NCI-H2196 (cell line): ENCODE data around the gene ROR2.
"Not testable (repeated sequence)": the region's sequence is repeated elsewhere in the genome, so short reads cannot be mapped to it uniquely, and the experiment has no call there.

Experiments used
- DNase-seq: peaks from one replicate; lab custom pipeline; 2025; ENCODE audit not compliant: unreplicated experiment; lab: John Stamatoyannopoulos, UW

Gene ROR2

DNA sequence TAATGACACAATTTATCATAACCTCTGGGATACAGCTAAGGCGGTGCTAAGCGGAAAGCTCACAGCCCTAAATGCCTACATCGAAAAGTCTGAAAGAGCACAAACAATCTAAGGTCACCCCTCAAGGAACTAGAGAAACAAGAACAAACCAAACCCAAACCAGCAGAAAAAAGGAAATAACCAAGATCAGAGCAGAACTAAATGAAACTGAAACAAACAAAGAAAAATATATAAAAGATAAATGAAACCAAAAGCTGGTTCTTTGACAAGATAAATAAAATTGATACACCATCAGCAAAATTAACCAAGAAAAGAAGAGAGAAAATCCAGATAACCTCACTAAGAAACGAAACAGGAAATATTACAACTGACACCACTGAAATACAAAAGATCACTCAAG is 409.5 kb downstream of the ROR2 start:
- not testable (repeated sequence) for DNase-seq

- no peak for DNase-seq
These were observed 413.8 kb downstream of the ROR2 start for GRCh38 chr9:91536211-91536691.

DNA sequence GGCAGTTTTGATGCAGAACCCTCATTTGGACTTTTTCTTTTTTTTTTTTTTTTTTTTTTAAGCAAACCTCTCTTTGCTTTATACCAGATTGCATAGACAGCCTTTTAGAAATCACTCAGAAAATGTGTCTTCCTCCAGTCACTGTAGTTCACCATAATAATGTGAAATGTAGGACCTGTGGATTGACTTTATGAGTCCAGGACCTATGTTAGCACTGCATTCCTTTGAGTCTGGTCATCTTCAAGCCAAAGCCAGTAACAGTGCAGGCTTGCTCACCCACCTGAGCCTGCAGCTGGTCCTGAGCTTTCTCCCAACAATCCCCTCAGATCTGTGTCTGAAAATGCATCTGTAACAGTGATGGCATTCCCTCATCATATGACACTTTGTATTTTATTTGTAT is 415.7 kb downstream of the ROR2 start:
- no peak for DNase-seq

GRCh38 chr9:91533382-91533781 is 416.6 kb downstream of the ROR2 start:
- no peak for DNase-seq

DNA sequence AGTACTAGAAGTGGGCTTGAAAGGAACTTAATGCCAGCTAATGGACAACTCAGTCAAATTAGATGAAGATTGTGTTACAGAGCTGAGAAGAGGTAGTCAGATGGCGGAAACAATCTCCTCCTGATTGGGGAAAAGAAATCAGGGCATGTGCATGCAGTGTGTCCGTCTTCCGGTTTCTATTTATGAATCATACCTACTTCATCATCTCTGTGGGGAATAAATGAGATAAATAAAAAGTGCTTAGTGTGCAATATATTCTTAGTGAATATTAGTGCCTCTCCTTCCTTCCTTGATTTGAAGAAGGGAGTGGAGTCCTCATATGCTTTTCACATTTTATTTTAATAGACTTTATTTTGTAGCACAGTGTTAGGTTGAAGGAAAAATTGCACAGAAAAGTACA is 417.7 kb downstream of the ROR2 start:
- no peak for DNase-seq

- no peak for DNase-seq
These were observed 419.2 kb downstream of the ROR2 start for GRCh38 chr9:91530829-91531228.

DNA sequence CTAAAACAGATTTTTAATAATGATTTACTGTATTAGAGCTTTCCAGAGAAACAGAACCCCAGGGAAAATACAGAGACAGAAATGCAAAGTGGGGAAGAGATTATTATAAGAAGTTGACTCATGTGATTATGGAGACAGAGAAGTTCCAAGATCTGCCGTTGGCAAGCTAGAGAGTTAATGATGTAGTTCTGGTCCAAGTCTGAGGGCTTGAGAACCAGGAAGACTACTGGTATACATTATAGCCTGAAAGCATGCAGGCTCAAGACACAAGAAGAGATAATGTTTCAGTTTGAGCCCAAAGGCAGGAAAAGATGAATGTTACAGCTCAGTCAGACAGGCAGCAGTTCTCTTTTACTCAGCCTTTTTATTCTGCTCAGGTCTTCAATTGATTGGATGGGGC is 427.5 kb downstream of the ROR2 start:
- DNase-seq: no peak

DNA sequence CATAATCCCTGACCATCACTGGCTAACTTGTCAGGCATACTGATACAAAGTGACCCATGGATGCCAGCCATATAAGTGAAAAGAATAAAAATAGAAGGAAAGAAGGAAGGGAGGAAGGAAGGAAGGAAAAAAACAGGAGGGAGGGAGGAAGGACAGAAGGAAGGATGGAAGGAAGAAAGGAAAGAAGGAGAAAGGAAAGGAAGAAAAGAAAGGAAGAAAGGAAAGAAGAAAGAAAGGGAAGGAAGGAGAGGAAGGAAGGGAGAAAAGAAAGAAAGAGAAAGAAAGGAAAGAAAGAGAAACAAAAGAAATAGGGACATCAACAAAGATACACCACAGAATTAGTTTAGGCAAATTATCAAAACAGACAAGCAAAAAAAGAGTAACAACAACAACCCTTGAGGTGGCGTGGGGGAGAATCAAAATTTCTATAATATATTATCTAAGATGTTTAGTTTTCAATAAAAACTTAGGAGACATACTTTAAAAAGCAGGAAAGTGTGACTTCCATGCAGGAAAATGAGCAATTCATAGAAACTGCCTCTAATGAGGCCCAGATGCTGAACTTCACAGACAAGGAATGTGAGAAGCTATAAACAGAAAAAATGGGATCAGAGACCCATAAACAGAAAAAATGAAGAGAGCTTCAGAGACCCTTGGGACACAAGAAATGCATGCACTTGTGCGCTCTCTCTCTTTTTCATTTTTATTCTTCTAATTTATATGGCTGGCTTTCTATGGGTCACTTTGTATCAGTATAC is 430.3 kb downstream of the ROR2 start:
- DNase-seq: no peak

- DNase-seq: no peak
These were observed 431.6 kb downstream of the ROR2 start for GRCh38 chr9:91518462-91518861.

- DNase-seq: no peak
These were observed 432.2 kb downstream of the ROR2 start for GRCh38 chr9:91517801-91518200.

DNA sequence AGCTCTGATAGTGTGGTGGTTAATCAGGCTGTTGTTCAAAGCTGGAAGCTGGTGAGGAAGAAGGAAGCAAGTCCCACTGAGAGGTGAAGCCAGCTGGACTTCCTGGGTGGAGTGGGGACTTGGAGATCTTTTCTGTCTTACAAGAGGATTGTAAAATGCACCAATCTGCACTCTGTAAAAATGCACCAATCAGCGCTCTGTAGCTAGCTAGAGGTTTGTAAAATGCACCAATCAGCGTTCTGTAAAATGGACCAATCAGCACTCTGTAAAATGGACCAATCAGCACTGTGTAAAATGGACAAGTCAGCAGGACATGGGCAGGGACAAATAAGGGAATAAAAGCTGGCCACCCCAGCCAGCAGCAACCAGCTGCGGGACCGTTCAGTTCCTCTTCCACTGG is 432.7 kb downstream of the ROR2 start:
- not testable (repeated sequence) for DNase-seq

GRCh38 chr9:91516777-91517176 is 433.3 kb downstream of the ROR2 start:
- no peak for DNase-seq

DNA sequence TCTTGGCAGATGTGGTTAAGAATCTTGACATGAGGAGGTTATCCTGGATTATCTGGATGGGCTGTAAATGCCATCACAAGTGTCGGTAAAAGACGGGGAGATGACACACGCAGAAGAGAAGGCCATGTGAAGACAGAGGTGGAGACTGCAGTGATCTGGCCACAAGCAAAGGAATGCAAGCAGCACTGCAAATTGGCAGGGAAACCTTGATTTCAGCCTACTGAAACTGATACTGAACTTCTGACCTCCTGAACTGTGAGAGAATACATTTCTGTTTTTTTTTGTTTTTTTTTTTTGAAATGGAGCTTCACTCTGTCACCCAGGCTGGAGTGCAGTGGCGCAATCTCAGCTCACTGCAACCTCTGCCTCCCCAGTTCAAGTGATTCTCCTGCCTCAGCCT is 433.9 kb downstream of the ROR2 start:
- DNase-seq: no peak

GRCh38 chr9:91515074-91515687 is 434.8 kb downstream of the ROR2 start:
- DNase-seq: no peak
